Activated CD8-positive, alpha-beta memory T cell treated with anti-CD3 and anti-CD28 coated beads for 1 hour (primary cell): ENCODE results near the gene UNC5CL.
A peak's percentile ranks its signal among the peaks of the same experiment; 100 is the strongest.
"Not testable (repeated sequence)": the region's sequence is repeated elsewhere in the genome, so short reads cannot be mapped to it uniquely, and the experiment has no call there.

Source experiments
- DNase-seq, 2 donors: peaks; one replicate each; pipeline ENCODE4 v3.0.0-alpha.2; 2020; ENCODE audit warnings: low read depth in 1 of 2; ENCODE audit errors: extremely low read depth in 1 of 2

The UNC5CL gene

DNA sequence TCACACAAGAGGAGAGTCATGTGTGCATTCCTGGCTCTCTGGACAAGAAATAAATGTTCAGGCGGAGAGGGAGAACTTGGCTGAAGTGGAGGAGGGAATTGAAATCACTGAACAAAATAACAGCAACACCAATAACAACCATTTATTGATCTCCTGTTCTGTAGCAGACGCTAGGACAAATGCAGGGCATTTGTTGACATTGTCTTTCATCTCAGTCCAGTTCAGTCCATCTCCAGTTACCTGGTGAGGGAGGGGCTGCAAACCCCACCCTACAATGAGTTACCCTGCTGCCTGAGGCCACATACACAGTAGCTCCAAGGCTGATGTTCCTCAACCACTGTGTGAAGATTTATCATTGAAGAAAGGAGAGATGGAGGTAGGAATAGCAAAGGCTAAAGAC is 27.3 kb downstream of the UNC5CL start:
- DNase-seq: no peak

DNA sequence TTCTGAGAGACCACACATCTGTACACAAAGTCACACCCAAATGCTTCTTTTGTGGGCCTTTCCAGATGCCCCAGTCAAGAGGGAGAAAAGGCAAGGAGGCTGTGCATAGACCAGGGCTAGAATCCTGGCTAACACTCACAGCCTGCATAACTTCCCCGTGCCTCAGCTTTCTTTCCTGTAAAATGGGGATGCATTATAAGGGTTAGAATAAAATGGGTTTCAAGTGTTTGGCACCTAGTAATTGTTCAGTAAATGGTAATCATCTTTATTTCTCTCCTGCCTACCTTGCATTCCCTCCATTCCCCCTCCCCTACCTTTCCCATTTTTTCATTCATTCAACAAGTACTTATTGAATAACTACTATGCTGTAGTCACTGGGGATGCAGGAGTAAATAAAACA is 29.4 kb downstream of the UNC5CL start:
- no peak for DNase-seq

DNA sequence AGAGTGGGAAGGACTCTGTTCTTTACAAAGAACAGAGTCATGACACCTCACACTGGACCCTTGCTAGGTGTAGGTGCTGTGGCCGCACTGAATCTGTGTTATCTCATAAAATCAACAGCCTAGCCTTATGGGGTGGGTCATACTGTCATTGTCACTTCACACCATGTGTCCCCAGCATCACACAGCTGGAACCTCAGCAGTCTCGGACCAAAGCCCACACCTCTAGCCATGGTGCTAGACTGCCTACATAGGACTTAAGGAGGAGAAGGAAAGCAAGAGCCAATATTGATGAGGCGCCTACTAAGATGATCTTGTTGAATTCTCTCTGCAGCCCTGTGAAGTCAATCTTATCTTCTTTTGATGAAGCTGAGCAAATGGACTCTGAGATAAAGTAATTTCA is 31.0 kb downstream of the UNC5CL start:
- no peak for DNase-seq

DNA sequence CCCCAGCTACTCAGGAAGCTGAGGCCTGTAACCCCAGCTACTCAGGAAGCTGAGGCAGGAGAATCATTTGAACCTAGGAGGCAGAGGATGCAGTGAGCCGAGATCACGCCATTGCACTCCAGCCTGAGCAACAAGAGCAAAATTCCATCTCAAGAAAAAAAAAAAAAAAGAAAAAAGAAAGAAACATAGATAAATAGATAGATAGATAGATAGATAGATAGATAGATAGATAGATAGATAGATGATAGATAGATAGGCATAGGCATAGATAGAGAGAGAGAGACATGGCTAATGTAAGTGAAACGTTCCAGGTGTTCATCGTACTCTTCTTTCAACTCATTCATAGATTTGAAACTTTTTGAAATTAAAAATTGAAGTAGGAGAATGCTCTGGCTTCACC is 32.0 kb downstream of the UNC5CL start:
- DNase-seq: not testable (repeated sequence)

DNA sequence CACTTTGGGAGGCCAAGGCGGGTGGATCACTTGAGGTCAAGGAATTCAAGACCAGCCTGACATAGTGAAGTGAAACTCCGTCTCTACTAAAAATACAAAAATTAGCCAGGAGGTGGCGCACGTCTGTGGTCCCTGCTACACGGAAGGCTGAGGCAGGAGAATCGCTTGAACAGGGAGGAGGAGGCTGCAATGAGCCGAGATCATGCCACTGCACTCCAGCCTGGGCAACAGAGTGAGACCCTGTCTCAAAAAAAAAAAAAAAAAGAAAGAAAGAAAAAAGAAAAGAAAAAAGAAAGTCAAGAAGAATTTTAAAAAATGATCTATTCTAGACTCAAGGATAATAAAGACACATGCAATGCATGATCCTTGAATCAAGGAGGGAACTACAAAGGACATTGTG is 32.8 kb downstream of the UNC5CL start:
- peak in 1 of 2 donors; percentile 17 for DNase-seq

DNA sequence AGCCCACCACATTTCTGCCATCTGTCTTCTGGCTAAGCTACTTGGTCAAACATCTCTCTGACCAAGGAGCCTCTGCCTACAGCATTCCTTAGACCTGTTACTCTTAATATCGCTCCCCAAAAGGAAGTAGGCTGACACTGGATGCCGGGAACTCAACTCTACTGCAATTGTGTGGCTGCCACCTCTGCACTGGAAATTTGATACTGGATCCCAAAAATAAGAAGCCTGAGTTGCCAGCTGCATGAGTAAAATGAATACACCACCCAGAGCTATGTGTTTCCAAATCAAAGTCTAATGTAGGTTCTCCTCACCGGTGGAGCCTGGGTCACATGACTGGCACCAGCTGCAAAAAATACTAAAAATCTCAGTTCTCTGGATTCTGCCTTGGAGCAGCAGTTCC is 36.9 kb downstream of the UNC5CL start:
- no peak for DNase-seq

DNA sequence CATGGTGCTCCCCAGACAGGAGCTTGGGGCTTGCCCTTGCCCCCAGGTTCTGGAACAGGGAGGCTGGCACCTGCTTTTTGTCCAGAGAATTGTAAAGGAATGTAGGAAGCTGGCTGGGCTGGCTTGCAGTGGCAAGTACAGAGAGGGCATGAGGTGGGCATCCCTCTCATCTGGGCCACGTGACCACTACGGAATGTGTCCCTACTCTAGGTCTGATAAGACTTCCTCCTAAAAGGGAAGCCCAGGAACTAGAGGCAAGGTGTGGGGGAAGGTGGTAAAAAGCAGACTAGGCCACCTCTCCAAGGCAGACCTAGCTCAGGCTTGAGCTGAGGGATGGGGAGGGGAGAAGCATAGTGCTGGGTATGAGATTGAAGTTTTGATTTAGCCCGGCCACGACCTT is 38.8 kb downstream of the UNC5CL start:
- DNase-seq: no peak

DNA sequence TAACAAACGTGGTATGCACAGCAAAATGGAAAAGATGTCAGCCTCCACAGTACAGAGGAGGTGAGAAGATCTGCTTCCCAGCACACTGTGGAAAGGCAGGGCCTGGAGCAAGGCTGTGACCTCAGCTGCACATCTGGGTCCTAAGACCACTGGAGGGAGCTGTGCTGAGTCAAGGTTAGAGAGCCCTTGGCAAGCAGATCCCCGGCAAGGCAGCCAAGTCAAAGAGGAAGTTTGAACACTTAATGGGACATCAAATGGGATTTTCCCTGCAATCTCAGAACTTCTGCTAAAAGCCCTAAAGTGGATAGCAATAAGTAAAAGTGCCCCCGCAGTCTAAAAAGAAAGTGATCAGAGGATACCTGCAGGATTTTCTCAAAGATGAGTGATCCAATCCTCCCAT is 39.5 kb downstream of the UNC5CL start:
- no peak for DNase-seq

DNA sequence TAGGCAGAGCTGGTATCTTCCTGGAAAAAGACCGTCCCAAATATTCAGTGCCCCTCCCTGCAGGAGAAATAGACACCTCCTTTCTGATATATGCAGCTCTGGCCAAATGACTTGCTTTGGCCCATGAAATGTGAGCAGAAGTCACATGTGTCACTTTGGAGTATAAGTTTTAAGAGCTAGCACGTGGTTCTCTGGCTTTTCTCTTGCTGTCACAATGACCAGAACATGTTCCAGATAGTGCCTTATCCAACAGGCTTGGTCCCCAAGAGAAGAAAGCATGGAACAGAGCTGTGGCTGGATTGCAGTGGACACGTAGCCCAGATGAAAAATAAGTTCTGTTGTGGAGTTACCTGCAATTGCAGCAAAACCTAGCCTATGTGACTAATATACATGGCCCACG is 40.4 kb downstream of the UNC5CL start:
- no peak for DNase-seq

DNA sequence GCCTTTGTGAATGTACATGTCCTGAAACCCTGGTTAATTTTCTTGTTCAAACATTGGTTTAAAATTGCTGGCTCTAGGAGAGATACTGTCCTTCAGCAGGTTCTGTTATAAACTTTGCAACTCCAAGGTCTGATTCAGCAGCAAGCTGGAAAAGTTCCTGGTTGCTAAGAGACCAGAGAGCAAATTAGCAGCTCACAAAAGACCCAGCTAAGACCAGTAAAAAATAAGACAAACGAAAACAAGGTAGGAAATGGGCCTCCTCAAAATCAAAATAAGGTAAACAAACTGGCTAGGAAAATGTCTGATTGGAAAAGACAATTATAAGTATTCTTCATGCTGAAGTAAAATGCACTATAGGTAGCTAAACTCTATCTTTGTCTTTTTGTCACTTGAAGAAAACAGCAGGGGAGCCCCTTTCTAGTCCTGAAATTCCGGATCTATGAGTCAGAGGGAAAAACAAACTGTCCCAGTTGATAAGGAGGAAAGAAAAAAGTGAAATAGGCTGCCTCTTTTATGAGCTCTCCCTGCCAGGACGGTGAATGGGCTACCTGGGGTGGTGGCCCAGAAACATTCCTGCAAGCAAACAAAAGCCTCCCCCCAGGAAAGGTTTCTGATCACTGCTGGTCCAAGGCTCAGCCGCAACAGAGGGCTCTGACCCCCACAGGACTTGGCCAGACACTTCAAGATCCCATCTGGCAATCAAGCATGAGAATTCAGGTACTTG is 41.6 kb downstream of the UNC5CL start:
- no peak for DNase-seq

DNA sequence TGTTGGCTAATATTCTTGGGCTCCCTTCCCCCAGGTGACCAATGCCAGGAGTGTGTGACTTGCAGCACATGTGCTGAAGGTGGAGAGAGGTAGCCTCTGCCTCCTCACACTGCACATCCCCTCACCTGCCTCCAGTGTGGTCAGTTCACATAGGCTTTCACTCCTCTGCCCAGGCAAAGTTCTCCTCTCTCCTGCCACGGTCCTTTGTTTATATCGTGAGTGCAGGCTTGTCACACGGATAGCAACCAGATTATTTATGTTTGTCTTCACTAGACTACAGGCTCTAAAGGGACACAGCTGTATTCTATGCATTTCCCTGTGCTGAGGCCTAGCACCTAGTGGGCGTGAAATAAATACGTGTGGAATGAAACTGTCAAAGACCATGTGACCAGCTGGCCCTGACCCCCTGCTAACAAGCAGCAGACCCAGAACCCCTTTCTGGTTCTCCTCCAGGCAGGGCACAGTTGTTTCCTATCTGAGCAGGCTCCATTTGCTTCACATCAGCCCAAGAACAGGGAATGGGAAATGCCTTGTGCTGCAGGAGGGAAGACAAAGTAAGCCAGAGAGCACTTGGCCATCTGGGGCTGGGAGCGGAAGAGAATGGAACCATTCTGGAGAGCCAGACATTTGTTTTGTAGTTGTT is 42.3 kb downstream of the UNC5CL start:
- no peak for DNase-seq

DNA sequence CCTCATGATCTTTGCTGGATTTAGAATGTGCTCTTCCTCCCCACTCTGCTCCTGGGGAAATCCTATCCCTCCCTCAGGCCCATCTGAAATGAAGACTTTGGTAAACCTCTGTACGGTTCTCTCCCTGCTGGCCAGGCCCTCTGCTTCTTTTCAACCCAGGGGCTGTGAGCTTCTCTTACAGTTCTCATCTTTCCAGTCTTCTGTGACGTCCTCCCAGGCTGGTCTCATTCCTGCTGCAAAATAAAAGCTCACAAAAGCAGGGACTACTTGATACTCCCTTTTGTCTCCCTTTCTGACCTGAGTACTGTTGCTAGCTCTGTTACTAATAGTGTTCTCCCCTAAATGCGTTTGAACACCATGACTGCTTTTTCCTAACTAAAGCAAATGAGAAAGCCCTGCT is 46.3 kb downstream of the UNC5CL start:
- DNase-seq: no peak

DNA sequence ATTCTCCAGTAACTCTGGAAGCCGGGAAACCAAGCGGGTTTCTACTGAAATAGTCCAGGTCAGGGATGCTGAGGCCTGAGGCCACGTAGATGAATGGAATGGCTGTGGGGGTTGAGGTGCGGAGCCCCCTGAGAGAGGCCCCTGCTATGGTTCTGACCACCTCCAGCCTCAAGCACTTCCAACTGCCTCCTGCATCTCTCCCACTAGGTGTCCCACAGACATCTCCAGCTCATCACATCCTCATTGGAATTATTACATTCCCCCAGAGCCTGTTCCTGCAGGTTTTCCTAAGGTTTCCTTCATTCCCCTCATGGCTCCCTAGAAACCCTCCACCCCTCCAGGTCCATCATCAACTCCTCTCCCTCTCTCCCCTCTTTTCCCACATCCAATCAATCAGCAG is 48.7 kb downstream of the UNC5CL start:
- no peak for DNase-seq

DNA sequence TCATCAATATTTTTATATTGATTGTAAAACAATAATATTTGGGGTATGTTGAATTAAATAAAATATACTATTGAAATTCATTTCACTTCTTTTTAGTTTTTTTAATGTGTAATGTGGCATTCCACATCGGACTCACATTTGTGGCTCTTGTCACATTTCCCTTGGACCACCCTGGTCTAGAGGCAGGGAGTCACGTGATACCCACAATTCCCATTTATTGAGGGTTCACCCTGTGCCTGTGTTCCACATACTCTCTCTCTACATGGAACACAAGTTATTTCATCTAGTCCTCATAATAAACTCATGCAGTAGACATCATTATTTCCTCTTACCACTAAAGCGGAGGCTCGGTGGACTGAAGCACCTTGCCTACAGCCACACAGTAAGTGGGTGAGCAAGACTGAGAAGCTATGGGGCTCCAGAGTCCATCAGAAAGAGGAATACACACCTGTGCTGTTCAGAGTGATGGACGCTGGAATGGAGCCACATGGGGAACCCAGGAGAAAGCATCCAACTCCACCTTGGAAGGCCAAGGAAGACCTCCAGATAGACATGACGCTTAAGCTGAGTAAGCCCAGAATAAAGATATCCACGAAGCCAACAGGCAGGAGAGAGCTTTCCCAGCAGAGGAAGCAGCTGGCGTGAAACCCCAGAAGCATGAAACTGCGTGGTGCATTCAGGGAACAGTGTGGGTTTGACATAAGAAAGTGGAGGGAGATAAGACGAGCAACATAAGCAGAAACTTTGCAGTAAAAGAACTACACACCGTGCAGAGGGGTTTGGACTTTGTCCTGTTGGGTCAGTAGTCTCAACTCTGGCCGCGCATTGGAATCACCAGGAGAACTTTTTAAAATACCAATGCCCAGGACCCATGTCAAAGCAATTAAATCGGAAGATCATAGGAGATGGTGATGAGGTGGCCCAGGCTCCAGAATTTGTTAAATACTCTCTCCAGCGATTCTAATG is 49.5 kb downstream of the UNC5CL start:
- no peak for DNase-seq

DNA sequence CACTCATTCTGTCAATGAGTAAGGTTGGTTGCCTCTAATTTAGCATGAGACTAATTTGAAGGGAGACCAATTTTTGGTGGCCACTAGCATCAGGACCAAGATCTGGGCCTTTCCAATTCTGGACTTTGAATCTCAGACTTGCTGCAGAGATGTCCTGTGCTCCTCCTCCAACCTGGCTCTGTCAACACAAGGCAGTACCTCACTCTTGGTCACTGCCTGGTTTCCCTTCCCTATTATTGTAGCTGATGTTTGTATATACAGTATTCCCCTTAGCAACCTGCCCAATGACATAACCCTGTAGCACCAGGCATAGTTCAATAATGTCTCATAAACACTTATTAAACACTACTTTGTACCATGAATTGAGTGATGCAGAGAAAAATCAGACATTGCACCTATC is 50.4 kb downstream of the UNC5CL start:
- no peak for DNase-seq

DNA sequence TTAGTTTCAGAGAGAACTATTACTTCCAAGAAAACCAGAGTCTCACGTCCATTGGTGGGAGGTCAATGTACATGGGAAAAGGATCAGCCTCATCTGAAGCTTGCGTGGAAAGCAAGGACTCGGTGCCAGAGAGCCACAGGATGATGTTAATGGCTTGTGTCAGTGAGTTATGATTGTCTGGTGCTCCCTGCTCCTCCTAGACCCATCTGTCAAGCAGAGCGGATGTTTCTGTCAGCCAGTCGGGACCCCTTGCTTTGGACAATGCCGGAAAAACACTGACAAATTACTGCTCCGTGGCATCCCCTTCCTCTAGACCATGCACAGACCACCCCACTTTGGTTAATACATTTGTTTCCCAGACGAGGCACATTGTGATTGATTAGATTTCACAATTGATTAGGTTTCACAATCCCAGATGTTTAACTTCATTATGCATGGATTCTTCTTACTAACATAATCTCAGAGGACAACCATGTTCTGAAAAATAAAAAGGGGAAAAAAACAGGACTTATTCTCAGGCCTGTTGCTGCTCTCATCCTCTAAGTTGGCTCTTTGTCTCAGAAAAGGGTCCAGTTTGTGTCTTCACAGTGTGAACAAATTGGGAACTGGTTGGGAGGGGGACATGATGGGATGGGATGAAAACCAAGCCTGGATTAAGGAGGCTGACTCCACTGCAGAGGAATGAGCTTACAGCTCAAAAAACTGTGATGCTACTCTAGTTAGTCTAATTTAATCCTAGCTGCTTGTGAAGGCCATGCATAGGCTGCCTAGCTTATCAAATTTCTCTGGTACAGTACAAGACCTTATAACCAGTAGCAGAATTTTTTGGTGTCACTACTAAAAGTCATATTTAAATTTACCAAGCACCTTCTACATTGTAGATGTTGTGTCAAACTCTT is 51.9 kb downstream of the UNC5CL start:
- DNase-seq: no peak

DNA sequence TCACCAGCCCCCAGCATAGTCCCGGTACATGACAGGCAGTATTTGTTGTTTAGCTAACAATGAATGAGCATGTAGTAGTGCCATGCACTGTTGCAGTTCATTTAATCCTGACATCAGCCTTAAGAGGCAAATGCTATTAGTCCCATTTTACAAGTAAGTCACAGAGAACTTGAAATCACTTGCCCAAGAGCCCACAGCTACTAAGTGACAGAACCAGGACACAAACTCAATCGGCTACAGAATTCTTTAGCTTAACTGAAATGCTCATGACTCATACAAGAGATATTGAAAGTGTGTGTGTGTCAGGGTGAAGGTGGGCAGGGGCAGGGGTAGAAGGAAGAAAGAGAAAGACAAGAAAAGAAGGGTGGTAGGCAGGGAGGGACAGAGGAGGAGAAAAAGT is 52.7 kb downstream of the UNC5CL start:
- no peak for DNase-seq

DNA sequence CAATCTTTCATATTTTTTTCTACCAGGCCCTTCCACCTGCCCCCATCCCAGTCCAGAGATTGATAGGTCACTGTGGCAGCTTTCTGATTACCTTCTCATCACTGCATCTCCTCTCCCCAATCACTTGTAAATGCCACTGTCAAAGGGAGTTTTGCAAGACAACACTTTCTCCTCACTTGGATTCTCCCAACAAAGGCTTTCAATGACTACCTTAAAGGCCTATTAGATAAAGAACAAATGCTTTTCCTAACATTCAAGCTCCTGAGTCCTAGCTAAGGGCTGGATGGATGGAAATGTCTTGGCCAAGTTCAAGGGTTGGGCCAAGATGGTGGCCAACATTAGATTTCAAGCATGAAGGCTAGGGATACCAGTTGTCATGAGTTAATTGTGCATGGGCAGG is 55.3 kb downstream of the UNC5CL start:
- no peak for DNase-seq

DNA sequence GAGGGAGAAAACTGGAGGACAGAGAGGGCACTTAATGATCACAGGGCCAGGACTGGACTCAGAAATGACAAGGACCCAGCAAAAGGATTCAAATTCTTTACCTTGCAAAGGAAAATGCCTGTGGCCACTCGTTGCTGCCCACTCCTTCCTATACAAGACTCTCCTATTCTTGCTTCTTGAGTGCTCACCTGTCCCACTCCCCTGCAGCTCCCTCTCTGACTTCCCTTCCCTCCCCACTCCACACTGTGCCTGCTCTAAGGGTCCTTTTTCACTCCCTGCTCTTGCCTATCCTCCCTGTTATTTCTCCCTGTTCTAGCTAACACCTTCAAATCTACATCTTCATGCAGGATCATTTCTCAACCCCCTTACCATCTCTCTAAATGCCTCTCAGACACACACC is 56.1 kb downstream of the UNC5CL start:
- DNase-seq: no peak

DNA sequence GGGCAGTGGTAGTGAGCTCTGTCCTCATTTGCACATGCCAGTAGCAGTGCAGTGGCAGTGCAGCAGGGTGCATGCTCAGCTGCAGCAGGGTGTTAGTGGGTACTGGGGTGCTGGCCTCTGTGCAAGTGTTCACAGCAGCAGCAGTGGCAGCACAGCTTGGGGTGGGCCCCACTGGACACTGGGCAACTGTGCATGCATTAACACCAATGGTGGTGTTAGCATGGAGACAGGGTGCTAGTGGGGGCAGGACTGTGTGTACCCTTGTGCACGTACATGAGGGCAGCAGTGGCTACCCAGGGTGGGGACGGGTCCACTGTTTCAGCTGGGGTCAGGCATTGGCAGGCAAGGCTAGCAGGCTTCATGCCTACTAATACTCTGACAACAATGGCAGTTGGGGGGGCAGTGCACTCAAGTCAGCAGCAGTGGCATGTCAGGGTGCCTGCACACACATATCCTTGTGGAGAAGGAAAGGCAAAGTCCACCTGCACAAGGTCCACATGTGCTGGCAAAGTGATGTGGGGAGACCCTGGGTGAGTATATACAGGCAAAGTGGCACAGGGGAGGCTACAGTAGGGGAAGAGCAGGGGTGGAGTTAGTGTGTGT is 60.2 kb downstream of the UNC5CL start:
- DNase-seq: no peak
